Smooth muscle cell (in vitro differentiated cells): Measurements from ENCODE around the gene CDR2. TPM values are rescaled to one million over a fixed set of nuclear protein-coding genes. Genes with fewer than 3 reads are reported as not detected.

Experiments
- DNase-seq: peaks from one replicate; lab custom pipeline; 2025; ENCODE audit not compliant: unreplicated experiment; lab: John Stamatoyannopoulos, UW
- H2AFZ ChIP-seq: fragments of 200-600 bp; sonication (generic); 2 replicates; pipeline ENCODE4 v1.6.0; 2016; ENCODE audit warnings: antibody characterized with exemption, low read depth, mild to moderate bottlenecking
- H3F3A ChIP-seq: fragments of 200-600 bp; sonication (generic); 2 replicates; pipeline ENCODE4 v1.6.0; 2017; ENCODE audit warnings: antibody characterized with exemption, low read depth
- H3K27ac ChIP-seq: fragments of 200-600 bp; sonication (generic); 2 replicates; pipeline ENCODE4 v1.5.1; 2016; ENCODE audit warnings: low read depth, mild to moderate bottlenecking
- H3K27me3 ChIP-seq: fragments of 200-600 bp; sonication (generic); 2 replicates; pipeline ENCODE4 v1.6.1; 2016; ENCODE audit warnings: low read depth, mild to moderate bottlenecking
- H3K36me3 ChIP-seq: fragments of 200-600 bp; sonication (generic); 2 replicates; pipeline ENCODE4 v1.5.1; 2016; ENCODE audit warnings: low read depth
- H3K4me1 ChIP-seq: fragments of 200-600 bp; sonication (generic); 2 replicates; pipeline ENCODE4 v1.5.1; 2016; ENCODE audit warnings: low read depth
- H3K4me2 ChIP-seq: fragments of 200-600 bp; sonication (generic); 2 replicates; pipeline ENCODE4 v1.6.0; 2016; ENCODE audit warnings: mild to moderate bottlenecking
- H3K4me3 ChIP-seq: fragments of 200-600 bp; sonication (generic); 2 replicates; pipeline ENCODE4 v1.5.1; 2016; ENCODE audit warnings: mild to moderate bottlenecking
- H3K79me2 ChIP-seq: fragments of 200-600 bp; sonication (generic); 2 replicates; pipeline ENCODE4 v1.6.0; 2016; ENCODE audit warnings: low read depth, mild to moderate bottlenecking
- H3K9ac ChIP-seq: fragments of 200-600 bp; sonication (generic); 2 replicates; pipeline ENCODE4 v1.6.0; 2016; ENCODE audit warnings: low read depth
- H3K9me3 ChIP-seq: fragments of 200-600 bp; sonication (generic); replicated peaks from 2 replicates; pipeline ENCODE4 v1.5.1; 2016; ENCODE audit warnings: low read depth
- H4K20me1 ChIP-seq: fragments of 200-600 bp; sonication (generic); 2 replicates; pipeline ENCODE4 v1.6.0; 2016; ENCODE audit warnings: low read depth
- CTCF ChIP-seq: fragments of 200-600 bp; sonication (generic); IDR thresholded peaks from 2 replicates; pipeline ENCODE4 v1.5.1; 2017; ENCODE audit warnings: borderline replicate concordance, mild to moderate bottlenecking, antibody characterized with exemption; ENCODE audit not compliant: insufficient read depth, poor library complexity, severe bottlenecking
- WGBS: methylation state at CpG from one replicate; pipeline ENCODE4 v1.1.7; 2016; ENCODE audit warnings: low lambda C conversion rate; 5-methylcytosine and 5-hydroxymethylcytosine counted together
- polyA plus RNA-seq: library from polyadenylated mRNA; unstranded; fragments of >200 nt; fragmentation: Nextera tagmentation; extraction: Ambion mirVana; gene quantifications from 2 replicates; pipeline ENCODE4 v1.2.1, GENCODE V29; 2016
- total RNA-seq: library from RNA; depleted of rRNA; stranded (reverse); fragments of >200 nt; gene quantifications from 2 replicates; pipeline ENCODE4 v1.2.3, GENCODE V29; 2014

CDR2 gene
- total and polyA plus RNA-seq, 2 experiments from 2014 or later, result 47.4 to 67.3 TPM

- H3K9me3 ChIP-seq, result no peaks in the 10 kb centered on the region
- peaks cover 20% of the 10 kb centered on the region for H3F3A ChIP-seq
- peak overlapping the region; percentile 66 for H3K4me2 ChIP-seq
- H3K79me2 ChIP-seq, result peaks cover 73% of the 10 kb centered on the region
- no peaks in the 10 kb centered on the region for H3K27me3 ChIP-seq
- no peak overlapping the region for H2AFZ ChIP-seq
- peaks cover 17% of the 10 kb centered on the region for H3K4me1 ChIP-seq
- peaks cover 98% of the 10 kb centered on the region for H4K20me1 ChIP-seq
- 39% methylated on average over 5 of the region's 5 CpGs for WGBS
- DNase-seq, result no peak
- H3K27ac ChIP-seq, result peak overlapping the region; percentile 90
- TF ChIP-seq CTCF, result no peak
- H3K9ac ChIP-seq, result peak overlapping the region; percentile 74
- peaks cover 17% of the 10 kb centered on the region for H3K36me3 ChIP-seq
- no peak overlapping the region for H3K4me3 ChIP-seq
Observed at GRCh38 chr16:22353933-22354541, 20.4 kb downstream of the CDR2 start.

- H3K27me3 ChIP-seq, result no peaks in the 10 kb centered on the region
Observed at GRCh38 chr16:22353191-22353919, 21.1 kb downstream of the CDR2 start.

GRCh38 chr16:22352723-22353122, 21.7 kb downstream of the CDR2 start:
- WGBS, result 80% methylated on average over 5 of the region's 5 CpGs
- peak overlapping the region; percentile 90 for H3K27ac ChIP-seq
- peaks cover 61% of the 10 kb centered on the region for H3K79me2 ChIP-seq
- H4K20me1 ChIP-seq, result peaks cover 98% of the 10 kb centered on the region
- H2AFZ ChIP-seq, result no peak overlapping the region
- H3K36me3 ChIP-seq, result peaks cover 23% of the 10 kb centered on the region
- H3K9me3 ChIP-seq, result no peaks in the 10 kb centered on the region
- DNase-seq, result no peak
- no peak overlapping the region for H3K4me3 ChIP-seq
- peak overlapping the region; percentile 66 for H3K4me2 ChIP-seq
- H3F3A ChIP-seq, result peaks cover 19% of the 10 kb centered on the region
- peak overlapping the region; percentile 74 for H3K9ac ChIP-seq
- no peak for TF ChIP-seq CTCF
- peaks cover 12% of the 10 kb centered on the region for H3K4me1 ChIP-seq
- no peaks in the 10 kb centered on the region for H3K27me3 ChIP-seq

More at GRCh38 chr16:22353191-22353919, 21.1 kb downstream of the CDR2 start:
- Histone ChIP-seq H3K27ac (peak overlapping the region; percentile 90), H3K79me2 (peaks cover 66% of the 10 kb centered on the region), H3K4me2 (peak overlapping the region; percentile 66), H3K9ac (peak overlapping the region; percentile 74), H3F3A (peaks cover 25% of the 10 kb centered on the region), H3K4me1 (peaks cover 17% of the 10 kb centered on the region), H2AFZ (no peak overlapping the region), H4K20me1 (peaks cover 98% of the 10 kb centered on the region), H3K36me3 (peaks cover 23% of the 10 kb centered on the region), H3K9me3 (no peaks in the 10 kb centered on the region), H3K4me3 (no peak overlapping the region)
- no peak for TF ChIP-seq CTCF
- 18% methylated on average over 3 of the region's 3 CpGs for WGBS
- DNase-seq, result no peak
